SHP77 treated with DMSO at 0.1 percent for 48 hours (cell line): ENCODE data around the gene GBX2.

Experiments used
- DNase-seq: peaks from one replicate; lab custom pipeline; 2025; lab: John Stamatoyannopoulos, UW

The GBX2 gene

DNA sequence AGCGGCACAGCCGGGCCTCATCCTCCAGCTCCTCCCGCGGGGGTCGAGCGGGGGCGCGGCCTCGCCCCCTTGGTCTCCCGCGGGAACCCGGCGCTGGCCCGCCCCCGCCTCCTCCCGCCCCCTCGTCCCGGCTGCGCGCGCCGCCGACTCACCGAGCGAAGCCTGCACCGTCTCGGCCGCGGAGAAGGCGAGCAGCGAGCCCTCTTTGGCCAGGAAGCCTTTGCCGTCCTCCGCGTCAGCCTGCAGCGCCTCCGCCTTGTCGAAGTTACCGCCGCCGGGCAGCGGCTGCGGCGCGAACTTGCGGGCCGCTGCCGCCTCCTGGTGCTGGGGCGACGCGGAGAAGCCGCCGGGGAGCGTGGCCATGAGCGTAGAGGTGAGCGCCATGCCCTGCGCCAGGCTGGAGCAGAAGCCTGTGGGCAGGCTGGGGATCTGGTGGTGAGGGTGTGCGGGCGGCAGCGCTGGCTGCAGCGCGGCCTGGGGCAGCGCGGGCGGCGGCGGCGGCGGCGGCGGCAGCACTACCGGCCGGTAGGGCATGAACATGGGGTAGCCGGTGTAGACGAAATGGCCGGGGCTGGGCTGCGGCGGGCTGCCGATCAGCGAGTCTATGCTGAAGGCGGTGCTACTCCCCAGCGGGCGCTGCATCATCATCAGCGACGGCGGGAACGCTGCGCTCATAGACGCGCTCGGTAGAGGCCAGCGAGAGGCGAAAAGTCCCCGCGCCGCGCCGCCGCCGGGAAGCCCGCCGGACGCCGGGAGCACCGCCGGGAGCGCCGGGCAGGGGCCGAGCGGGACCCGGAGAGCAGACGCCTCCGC lies 683 bp downstream of the GBX2 start:
- DNase-seq, result no peak

DNA sequence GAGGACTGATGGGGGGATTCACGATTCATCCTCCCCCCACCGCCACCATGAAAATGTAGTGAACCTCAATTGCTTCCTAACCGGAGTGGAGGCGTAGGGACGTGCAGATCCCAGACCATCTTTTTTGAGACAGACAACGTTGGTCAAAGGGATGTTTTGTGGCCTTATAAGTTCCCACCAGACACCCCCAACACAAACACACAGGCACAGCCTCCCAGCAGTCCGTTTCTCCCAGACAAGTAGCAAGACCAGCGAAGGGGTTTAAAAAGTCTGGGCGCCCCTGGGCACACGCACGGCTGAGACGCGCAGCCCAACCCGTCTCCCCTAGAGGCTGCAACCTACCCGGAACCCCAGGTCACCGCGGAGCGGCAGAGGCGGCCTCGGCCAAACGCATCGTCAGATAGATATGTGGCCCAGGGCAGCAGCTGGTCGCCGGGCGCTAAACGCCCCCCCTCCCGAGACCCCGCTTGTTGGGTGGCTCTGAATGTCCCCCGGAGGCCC lies 1.3 kb downstream of the GBX2 start:
- no peak for DNase-seq

DNA sequence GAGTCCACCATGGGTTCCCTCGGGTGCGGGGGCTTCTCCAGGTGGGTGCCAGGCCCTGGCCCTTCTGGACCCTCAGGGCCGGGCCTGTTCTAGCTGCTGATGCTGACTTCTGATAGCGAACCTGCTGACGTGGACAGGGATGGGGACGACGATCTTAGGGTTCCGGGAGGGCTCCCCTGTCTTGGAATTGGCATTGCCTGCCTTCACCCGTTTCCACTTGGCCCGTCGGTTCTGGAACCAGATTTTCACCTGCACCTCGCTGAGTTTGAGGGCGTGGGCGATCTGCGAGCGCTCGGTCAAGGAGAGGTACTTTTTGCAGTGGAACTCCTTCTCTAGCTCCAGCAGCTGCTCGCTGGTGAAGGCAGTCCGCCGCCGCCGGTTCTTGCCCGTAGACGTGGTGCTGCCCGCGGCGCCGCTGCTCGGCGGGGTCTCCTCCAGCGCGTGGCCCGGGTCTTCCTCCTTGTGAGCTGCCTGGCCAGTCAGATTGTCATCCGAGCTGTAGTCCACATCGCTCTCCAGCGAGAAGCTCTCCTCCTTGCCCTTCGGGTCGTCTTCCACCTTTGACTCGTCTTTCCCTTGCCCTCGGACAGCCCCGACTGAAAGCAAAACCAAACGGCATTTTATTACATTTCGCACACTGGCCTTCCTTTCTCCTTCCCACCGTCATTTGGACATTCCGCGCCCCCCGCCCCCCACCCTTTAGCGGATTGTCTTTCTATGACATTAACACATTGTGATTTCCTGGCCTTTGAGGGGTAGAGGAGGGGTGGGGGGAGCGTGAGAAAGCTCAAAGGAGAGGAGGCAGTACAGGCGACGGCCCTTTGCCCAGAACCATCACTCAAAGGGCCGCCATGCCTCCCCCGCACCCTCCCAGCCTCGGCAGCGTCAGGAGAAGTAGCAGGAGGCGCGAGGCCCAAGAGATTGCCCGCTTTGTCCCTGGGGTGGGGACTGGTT lies 2.1 kb downstream of the GBX2 start:
- no peak for DNase-seq

- no peak for DNase-seq
These were observed 3.0 kb downstream of the GBX2 start for GRCh38 chr2:236164925-236165841.

DNA sequence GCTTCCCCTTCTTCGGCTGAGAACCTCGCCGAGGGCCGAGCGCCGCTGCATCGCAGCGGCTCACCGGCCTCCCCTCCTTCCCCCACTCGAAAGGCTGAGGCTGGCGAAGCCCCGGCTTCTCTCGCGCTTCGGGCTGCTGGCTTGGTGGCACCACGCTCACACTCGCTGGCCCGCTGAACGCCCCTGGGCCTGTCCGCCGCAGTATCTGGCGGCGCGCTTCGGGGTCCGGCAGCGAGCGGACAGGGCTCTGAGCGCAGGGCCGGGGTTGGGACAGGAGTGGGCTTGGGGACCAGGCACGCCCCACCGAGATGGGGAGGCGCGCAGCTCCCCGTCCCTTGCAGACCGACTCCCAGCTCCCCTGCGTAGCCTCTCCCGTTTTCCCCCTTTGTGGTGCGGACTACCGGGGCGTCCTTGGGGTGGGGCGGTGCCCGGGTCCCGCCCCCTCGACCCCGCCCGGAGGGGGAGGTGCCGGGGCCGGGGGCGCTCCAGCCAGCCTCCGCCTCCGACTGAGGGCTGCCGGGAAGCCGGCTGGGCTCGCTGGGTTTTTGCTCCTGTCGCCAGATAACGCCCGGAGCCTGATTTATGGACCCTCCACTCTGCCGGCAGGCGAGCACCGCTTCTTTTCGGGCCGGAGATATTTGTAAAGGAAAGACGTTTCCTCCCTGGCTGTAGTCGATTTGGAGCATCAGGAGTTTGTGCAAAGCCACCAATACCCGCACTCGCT lies 3.8 kb downstream of the GBX2 start:
- no peak for DNase-seq

DNA sequence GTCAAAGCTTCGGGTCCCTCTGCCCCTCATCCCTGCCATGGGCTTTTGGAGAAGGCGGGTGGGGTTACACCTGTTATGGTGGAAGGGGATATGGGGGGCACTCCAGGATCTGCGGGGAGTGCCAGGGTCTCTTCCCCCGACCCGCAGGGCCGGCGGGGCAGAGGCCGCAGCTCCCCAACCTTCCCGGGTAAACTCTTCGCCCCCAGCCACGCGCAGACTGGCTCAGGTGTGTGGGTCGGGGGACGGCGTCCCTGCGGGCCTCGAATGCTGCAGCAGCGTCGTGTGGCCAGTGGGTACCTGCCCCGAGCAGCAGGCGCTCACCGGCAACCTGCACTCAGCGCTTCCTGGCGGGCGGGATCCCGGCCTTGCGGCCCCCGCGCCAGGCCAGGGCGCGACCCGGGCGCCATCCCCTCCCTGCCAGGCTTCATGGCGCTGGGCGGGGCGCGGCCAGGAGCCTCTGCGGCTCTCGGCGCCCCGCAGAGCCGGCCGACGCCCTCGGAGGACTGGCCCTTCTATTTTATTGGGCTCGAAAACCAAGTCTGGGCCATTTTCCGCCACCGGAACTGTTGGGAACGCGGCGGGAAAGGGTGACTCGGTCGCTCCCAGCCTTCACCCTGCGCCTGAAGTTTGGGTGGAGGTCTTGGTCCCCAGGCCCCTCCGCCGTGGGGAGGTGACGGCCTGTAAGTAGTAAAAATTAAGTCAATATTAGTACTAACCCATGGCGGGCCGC lies 4.5 kb downstream of the GBX2 start:
- DNase-seq, result no peak

DNA sequence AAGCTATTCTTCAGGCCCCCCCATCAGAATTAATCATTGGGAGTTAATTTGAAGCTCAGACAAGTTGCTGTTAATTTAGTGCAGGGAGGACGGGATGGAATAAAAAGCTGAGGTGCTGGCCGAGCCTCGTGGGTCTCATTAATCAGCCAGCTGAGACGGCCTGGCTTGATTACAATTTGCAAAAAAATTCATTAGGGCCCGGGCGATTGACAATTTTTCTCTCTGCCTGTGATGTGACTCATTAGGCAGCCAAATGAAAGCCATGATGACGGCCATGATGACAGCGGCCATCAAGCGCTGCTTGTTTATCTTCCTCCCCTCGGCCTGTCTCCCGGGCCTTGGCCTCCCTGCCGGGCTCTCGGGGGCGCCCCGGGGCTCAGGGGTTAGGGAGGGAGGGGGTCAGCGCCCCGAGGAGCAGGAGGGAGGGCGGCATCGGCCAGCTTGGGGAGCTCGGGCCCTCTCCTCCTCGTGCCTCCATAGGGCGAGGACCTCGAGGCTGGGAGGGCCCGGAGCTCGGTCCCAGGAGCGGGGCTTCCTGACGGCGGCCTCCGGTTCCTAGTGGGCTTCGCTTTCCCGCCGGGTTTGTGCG lies 5.2 kb downstream of the GBX2 start:
- no peak for DNase-seq

DNA sequence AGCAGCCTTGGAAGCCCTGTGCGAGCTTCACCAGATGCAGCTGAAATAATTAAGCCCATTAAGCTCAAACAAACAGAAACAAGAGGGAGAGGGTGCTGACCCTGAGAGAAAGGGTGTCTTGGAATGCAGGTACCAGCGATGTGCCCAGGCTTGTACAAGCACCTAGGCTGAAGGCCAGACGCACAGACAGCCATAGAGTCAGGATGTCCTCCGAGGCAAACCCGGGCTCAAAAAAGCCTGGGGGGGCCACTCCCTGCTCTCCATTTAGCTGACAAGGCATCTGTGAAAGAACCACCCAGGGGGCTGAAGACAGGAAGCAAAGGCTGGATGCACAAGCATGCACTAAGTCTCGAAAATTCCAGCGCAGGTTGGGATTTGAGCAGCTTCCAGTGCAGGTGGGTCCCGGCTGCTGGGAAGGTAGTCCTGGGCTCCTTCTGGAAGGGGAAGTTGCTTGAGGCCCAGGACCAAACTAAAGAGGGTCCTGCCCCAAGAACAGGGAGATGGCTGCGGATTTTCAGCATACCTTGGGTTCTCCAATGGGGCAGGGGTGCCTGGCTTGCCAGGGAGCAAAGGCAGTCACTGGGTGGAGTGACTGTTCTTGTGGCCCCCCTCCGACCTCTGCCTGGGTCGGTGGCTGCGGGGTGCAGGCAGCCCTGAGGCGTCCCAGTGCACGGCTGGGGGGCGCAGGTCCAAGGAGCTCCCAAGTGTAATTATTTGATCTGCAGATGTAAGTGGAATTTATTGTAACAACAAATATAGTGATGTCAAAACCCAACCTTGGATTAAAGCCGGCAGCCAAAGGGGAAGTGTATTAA lies 5.9 kb downstream of the GBX2 start:
- DNase-seq, result no peak

DNA sequence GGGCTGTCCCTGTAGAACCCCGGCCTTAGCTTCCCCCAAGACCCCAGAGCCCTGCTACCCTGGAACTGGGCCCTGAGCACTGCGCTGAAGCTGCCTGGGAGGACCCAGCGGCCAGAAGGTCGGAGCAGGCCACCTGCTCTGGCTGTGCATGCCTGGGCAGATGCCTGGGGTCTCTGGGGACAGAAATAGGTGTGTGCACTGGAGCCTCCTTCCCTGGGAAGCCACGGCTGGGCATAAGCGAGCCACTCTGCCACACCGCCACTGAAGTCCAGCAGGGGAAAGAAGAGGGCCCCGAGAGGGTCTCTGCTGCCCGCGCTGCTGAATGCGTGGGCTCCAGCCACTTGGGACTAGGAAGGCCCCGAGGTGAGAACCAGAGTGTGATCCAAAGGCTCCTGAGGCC lies 6.7 kb downstream of the GBX2 start:
- DNase-seq, result no peak

DNA sequence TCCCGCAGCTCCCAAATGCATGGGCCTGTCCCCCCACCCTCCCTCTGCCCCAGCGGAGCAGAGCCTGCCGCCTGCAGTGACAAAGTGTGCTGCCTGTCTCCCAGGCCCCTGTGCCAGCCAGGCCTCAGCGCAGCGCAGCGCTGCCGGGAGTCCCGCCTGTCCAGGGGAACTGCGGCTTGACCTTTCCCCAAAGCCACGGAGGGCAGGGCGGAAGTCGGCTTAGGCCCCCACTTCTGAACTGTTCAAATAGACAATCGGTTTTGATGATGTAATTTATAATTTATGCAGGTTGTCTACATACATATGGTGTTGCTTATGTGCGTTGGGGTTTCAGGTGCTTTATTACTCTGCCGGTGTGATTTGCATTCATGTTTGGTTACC lies 7.1 kb downstream of the GBX2 start:
- no peak for DNase-seq

GRCh38 chr2:236160366-236161081 lies 7.7 kb downstream of the GBX2 start:
- DNase-seq, result no peak

DNA sequence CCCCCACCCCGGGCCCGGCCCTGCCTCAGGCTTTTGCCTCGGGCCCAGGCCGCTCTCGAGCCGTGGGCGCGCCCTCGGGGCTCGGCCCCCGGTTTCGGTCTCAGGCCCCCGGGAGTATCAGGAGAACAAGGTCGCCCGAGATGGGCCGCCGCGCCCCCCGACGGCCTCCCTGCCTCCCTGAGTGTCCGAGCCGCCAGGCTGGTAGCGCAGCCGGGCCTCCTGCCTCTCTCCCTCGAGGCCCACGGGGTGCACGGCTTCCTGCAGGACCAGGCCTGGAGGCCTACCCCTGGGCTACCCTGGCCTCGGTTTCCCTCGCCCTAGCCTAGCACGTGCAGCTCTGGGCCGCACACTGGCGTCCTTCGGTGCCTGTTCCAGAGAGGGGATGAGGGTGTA lies 8.4 kb downstream of the GBX2 start:
- no peak for DNase-seq

GRCh38 chr2:236158969-236159777 lies 9.0 kb downstream of the GBX2 start:
- no peak for DNase-seq

DNA sequence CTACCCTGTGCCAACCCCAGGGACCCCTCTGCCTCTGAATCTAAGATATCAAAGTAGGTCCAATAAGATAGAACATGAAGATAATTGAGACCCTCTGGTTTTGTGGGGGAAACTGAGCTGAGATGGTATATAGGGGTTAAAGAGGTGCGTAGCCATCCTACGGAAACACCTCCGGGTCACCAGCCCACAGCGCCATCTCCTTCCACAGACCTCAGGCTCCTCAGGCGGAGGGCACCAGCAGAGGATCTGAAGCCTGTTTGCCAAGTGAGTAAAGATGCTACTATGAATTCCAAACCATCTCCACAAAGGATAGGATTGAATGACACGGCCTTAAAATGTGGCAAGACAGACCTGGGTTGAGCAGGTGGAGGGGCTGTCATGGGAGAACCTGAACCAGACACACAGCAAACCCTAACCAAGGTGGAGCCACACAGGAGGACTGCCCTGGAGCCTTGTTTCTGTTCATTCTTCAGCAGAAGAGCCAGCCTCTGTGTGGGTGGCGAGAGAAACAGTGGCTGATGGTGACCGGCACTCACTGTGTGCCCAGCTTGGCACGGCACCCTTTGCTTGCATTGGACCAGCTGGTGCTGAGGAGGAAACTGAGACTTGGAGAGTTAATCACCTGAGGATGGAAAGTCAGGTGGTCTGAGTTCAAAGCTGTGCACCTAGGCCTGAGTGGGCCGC lies 10.2 kb downstream of the GBX2 start:
- DNase-seq, result no peak

DNA sequence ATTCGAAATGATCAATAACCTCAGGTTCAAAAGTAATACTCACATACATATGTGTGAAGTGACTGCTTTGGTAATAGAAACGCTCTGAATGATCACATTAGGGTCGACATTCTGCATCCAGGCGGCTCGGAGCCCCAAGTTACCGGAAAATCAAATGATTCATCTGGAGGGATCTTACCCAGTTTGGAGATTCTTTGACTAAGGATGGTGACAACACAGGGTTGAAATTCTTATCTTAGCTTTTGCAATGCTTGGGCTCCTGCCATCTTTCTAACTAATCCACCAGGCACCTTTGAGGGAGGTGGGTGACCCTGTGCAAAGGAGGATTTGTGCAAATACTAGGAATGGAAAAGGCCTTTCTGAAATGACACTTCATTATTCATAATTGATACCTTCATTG lies 10.8 kb downstream of the GBX2 start:
- no peak for DNase-seq

DNA sequence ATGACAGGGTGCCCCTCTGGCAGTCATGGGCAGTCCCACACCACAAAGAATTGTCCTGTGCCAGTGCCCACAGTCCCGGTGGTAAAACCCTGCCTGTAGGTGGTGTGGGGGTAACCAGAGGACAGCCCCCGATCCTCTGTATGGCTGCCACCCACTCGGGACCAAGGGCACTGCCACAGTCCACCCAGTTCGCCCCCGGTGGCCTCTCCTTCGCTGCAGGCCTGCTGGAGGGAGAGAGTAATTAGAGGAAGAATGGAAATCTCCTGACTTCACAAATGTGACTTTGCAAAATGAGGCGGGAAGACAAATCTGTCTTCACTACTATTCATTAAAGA lies 11.4 kb downstream of the GBX2 start:
- DNase-seq, result no peak
